HG02852 (cell line): ENCODE measurements around the gene LONRF2.
"Not testable (repeated sequence)": the region's sequence is repeated elsewhere in the genome, so short reads cannot be mapped to it uniquely, and the experiment has no call there.

Experiments used
- ATAC-seq: cut with Tn5 transposase; IDR thresholded peaks from one replicate; pipeline ENCODE4 v1.9.1; 2021; ENCODE audit warnings: mild to moderate bottlenecking, moderate library complexity; ENCODE audit not compliant: unreplicated experiment

LONRF2 gene

GRCh38 chr2:100321866-100322820, at the start of gene LONRF2:
Gene LONRF2 (minus strand): TSS chr2:100322501. CDS start chr2:100322093, 408 bp downstream.
- ATAC-seq: no peak

DNA sequence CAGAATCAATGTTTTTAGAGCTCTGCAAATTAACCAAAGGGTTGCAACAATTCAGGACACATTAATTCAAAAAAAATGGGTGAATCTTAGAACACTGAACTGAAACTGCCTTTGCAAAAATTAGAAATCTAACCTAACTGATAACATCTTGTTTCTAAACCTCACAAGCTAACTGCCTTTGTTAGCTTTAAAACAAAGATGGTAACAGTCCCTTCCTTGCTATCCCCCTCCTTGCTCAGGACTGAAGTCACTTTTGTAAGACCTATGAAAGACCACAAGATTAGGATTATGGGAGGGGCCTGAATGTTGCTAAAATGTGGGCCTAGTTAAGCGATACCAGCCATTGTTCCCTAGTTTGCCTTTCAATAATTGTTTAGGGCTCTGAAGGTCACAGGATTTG, 44.9 kb upstream of the LONRF2 start:
- ATAC-seq: no peak

DNA sequence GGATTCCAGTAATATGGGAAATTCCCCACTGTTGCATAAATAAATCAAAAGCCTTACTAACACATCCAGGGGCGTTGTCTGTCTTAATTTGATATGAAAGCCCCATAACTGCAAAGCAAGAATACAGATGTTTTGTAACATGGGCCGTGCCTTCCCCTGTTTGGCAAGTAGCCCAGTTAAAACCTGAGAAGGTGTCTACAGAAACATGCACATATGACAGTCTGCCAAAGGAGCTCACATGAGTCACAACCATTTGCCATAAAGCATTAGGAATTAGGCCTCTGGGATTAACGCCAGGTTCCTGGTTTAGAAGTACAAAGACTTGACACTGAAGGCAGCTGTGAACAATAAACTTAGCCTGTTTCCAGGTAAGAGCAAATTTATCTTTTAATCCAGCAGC, 43.1 kb upstream of the LONRF2 start:
- ATAC-seq: no peak

- ATAC-seq: not testable (repeated sequence)
These were observed 40.0 kb upstream of the LONRF2 start for GRCh38 chr2:100362269-100362668.

DNA sequence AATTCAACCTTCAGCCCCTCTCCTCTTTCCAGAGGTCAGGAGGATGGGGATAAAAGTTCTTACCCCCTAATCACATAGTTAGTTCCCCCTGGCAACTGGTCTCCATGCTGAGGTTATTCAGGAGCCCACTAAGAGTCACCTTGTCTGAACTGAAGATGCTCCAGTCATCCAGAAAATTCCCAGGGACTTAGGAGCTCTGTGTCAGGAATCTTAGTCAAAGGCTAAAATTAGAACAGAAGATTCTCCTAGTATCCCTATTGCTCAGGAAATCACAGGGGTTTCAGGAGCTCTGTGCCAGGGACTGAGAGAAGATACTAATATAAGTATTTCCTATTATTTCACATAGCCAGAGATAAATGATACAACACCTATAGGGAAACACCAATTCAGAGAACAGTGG, 37.3 kb upstream of the LONRF2 start:
- no peak for ATAC-seq

DNA sequence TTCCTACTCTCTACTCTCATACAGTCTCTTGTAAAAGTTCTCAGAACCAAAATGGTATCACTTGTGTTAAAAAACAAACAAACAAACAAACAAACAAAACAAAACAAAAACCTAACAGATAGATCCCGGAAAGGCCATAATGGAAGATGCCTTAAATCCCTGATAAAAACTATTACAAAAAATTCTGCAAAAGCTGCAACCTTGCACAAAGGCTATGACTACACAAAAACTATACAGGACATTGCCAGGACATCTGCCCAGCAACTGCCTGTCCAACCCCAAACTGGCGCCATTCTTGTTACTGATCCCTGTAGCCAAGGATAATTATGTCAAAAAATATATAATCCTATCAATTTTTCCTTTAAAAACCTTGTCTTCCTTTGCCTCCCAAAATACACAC, 36.3 kb upstream of the LONRF2 start:
- ATAC-seq: no peak

- ATAC-seq: no peak
These were observed 30.2 kb upstream of the LONRF2 start for GRCh38 chr2:100352521-100352920.

- no peak for ATAC-seq
These were observed 28.4 kb upstream of the LONRF2 start for GRCh38 chr2:100350661-100351185.

DNA sequence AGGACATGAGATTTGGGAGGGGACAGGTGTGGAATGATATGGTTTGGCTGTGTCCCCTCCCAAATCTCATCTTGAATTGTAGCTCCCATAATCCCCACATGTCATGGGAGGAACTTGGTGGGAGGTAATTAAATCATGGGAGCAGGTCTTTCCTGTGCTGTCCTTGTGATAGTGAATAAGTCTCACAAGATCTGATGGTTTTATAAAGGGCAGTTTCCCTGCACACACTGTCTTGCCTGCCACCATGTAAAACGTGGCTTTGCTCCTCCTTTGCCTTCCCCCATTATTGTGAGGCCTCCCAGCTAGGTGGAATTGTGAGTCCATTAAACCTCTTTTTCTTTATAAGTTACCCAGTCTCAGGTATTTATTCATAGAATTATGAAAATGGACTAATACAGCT, 22.8 kb upstream of the LONRF2 start:
- ATAC-seq: not testable (repeated sequence)

- ATAC-seq: no peak
These were observed 22.1 kb upstream of the LONRF2 start for GRCh38 chr2:100344433-100344832.

- ATAC-seq: not testable (repeated sequence)
These were observed 20.2 kb upstream of the LONRF2 start for GRCh38 chr2:100342466-100342865.

- no peak for ATAC-seq
These were observed 17.5 kb upstream of the LONRF2 start for GRCh38 chr2:100339823-100340222.

- ATAC-seq: no peak
These were observed 12.6 kb upstream of the LONRF2 start for GRCh38 chr2:100334929-100335328.

- ATAC-seq: no peak
These were observed 5.4 kb upstream of the LONRF2 start for GRCh38 chr2:100327742-100328141.

DNA sequence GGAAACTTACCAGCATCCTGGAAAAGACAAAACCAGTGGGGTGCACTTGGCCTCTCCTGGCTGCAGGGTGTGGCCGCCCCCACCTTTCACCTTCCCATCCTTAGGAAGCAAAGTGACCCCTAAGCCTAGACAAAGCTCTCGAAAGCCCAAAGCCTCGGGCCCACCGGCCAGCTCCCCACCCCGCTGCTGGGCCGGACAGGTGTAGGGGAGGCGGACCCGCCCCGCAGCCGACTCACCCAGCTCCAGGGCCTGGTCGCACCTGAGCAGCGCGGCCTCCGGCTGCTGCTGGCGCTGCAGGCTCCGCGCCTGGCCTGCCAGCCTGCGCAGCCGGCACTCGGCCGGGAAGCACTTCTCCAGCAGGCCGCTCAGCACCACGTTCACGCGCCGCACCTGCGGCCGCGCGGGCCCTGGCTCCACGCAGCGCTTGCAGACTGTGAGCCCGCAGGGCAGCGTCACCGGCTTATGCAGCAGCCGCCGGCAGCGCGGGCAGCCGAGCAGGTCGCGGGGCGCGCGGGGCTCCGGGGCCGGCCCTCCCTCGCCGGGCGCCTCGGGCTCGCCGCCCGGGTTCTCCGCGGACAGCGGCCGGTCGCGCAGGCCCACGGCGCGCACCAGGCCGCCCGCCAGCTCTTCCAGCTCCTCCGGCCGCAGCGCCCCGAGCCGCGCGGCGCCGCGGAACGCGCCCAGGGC, 979 bp downstream of the LONRF2 start:
- ATAC-seq: no peak

DNA sequence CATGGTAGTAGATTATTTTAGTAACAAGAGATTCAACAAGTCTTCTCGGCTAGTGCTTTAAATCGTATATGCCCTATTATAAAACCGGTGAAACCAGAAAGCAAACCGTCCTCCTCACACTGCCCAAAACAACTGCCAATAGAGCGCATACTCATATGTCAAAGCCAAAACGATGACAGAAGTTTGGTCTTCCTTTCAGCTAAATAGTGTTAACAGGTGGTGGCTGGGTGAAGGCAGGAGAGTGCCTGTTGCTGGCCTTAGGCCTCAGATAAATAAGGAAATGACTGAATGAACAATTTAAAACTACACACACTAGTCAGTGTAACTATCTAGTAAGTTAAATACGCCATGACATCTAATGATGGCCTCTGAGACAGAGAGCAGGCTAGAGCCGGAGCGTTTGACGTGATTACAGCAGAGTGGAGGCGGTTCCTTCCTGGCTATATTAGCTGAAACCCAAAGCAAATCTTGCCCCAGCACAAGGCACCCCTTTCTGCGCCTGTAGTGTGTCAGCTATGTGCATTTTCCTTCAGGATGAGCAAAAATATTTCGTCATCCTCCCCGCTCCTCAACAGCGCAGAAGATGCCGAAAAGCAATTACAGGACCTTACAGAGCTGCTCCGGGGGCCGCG, 1.6 kb downstream of the LONRF2 start:
- no peak for ATAC-seq

DNA sequence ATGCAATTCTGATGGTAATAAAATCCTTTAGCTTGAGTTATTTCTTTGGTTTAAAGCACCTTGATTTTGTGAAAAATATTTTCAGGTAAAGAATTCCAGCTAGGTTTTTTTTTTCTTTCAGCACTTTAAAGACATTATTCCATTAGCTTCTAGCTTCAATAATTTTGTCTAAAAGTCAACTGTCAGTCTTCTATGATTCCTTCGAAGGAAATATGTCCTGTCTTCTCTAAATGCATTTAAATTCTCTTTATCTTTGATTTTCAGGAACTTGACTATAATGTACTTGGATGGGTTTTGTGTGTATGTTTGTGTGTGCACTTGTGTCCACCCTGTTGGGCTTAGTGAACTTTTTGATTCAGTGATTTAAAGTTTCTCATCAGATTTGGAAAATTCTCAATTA, 4.7 kb downstream of the LONRF2 start:
- ATAC-seq: no peak

GRCh38 chr2:100309973-100310719, 12.2 kb downstream of the LONRF2 start:
- no peak for ATAC-seq

DNA sequence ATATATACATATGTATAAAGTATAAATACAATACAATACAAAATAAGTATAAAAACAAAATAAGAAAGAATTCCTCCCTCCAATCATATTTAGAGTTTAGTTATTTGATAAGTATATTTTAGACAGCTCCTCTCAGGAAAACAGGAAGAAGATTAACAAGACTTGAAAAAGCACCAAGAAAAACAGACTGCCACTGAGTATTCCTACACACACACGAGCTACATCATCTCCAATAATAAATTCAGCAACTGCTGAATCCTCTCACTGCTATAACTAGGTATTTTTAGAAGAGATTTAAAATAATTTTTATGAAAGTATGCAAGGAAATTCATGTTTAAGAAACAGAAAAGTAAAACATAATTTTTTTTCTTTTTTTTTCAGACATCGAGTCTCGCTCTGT, 13.0 kb downstream of the LONRF2 start:
- ATAC-seq: no peak

DNA sequence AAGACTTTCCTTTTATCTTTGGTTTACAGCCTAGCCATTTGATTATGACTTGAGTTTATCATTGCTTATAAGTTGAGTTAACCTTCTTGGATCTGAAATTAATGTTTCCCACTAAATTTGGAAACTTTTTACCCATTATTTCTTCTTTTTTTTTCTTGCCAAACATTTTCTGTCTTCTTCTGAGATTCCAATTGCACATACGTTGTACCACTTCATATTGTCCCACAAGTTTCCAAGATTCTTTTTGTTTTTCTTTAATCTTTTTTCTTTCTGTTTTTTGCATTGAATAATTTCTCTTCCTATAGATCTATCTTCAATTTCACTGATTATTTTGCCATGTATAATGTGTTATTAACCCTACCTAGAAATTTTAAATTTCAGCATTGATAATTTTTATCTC, 18.6 kb downstream of the LONRF2 start:
- no peak for ATAC-seq

DNA sequence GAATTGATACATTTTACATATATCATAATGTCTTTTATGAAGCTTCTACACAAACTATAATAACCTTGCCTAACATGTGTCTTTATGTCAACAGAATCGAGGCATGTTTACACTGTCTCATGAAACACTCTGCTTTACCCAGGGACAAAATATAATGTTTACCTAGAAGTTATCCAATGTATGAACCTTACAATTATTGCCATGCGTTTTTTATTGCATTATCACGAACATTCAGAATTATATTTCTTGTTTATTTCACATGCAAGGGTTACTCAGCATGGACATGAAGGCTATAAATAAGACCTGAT, 19.8 kb downstream of the LONRF2 start:
- ATAC-seq: no peak
